IMR-90 (cell line): ENCODE data around the gene LETM1. TPM values are rescaled to one million over a fixed set of nuclear protein-coding genes. Genes with fewer than 3 reads are reported as not detected.

Experiments
- ATAC-seq: fragments of 200-7000 bp; cut with Tn5 transposase; 2 replicates; pipeline ENCODE4 v1.9.1; 2020; ENCODE audit warnings: low read depth, mild to moderate bottlenecking, moderate library complexity
- BruUV-seq: library from RNA; stranded (reverse); fragments of 400-500 nt; replicated peaks from 2 replicates; lab custom pipeline; 2021; lab: Mats Ljungman, UMichigan
- CTCF ChIA-PET: fragments of 300-600 bp; formaldehyde crosslinking; extraction: SDS; loops from one replicate; lab custom pipeline; 2021; ENCODE audit warnings: antibody characterized with exemption; lab: Yijun Ruan, JAX
- POLR2A ChIA-PET: fragments of 300-600 bp; sonication (Branson Sonifier 250); formaldehyde crosslinking; loops from one replicate; lab custom pipeline; 2022; ENCODE audit warnings: antibody characterized with exemption; ENCODE audit not compliant: unreplicated experiment; lab: Charles Lee
- DNase-seq: peaks from one replicate; pipeline ENCODE4 v3.0.0; 2013
- H2AFZ ChIP-seq: replicated peaks from 2 replicates; pipeline ENCODE3; 2013; ENCODE audit warnings: low read length, mild to moderate bottlenecking; ENCODE audit not compliant: poor library complexity
- H2AK5ac ChIP-seq: 2 replicates; pipeline ENCODE4 v1.6.1; 2013; ENCODE audit warnings: low read depth, low read length, inconsistent platforms
- H2AK9ac ChIP-seq: replicated peaks from 2 replicates; pipeline ENCODE3; 2013; ENCODE audit warnings: mild to moderate bottlenecking, low read depth, low read length, moderate library complexity; ENCODE audit not compliant: poor library complexity
- H2BK120ac ChIP-seq: 2 replicates; pipeline ENCODE4 v1.6.1; 2013; ENCODE audit warnings: low read depth, low read length, inconsistent platforms
- H2BK15ac ChIP-seq: 3 replicates; pipeline ENCODE4 v1.6.1; 2013; ENCODE audit warnings: low read depth, low read length, inconsistent platforms
- H2BK20ac ChIP-seq: 2 replicates; pipeline ENCODE4 v1.6.1; 2013; ENCODE audit warnings: low read depth, mild to moderate bottlenecking, inconsistent platforms, low read length, moderate library complexity
- H2BK5ac ChIP-seq: 2 replicates; pipeline ENCODE4 v1.6.1; 2013; ENCODE audit warnings: mild to moderate bottlenecking, low read depth, low read length, inconsistent platforms; ENCODE audit not compliant: poor library complexity, severe bottlenecking
- H3K14ac ChIP-seq: replicated peaks from 2 replicates; pipeline ENCODE4 v1.6.1; 2013; ENCODE audit warnings: low read depth, low read length, inconsistent platforms
- H3K18ac ChIP-seq: 2 replicates; pipeline ENCODE4 v1.6.1; 2013; ENCODE audit warnings: low read depth, low read length, control low read depth
- H3K23ac ChIP-seq: 2 replicates; pipeline ENCODE4 v1.6.1; 2013; ENCODE audit warnings: low read depth, low read length, inconsistent platforms
- H3K27ac ChIP-seq: 2 replicates; pipeline ENCODE4 v1.5.1; 2013; ENCODE audit warnings: mild to moderate bottlenecking, control low read depth, low read length; ENCODE audit not compliant: insufficient read depth
- H3K27me3 ChIP-seq: 2 replicates; pipeline ENCODE4 v1.6.1; 2013; ENCODE audit warnings: low read length; ENCODE audit not compliant: control insufficient read depth, insufficient read depth
- H3K36me3 ChIP-seq: 2 replicates; pipeline ENCODE4 v1.6.1; 2013; ENCODE audit warnings: low read length, mixed read lengths; ENCODE audit not compliant: control insufficient read depth, insufficient read depth
- H3K4ac ChIP-seq: 2 replicates; pipeline ENCODE4 v1.6.1; 2013; ENCODE audit warnings: low read depth, low read length, inconsistent platforms
- H3K4me1 ChIP-seq: 2 replicates; pipeline ENCODE4 v1.6.1; 2013; ENCODE audit warnings: low read length, mixed read lengths; ENCODE audit not compliant: control insufficient read depth, insufficient read depth
- H3K4me2 ChIP-seq: 2 replicates; pipeline ENCODE4 v1.6.1; 2013; ENCODE audit warnings: low read depth, mild to moderate bottlenecking, control low read depth, low read length, moderate library complexity
- H3K4me3 ChIP-seq: 2 replicates; pipeline ENCODE4 v1.5.1; 2013; ENCODE audit warnings: low read depth, mild to moderate bottlenecking, control low read depth, low read length, moderate library complexity; ENCODE audit not compliant: insufficient read depth
- H3K56ac ChIP-seq: 2 replicates; pipeline ENCODE4 v1.6.1; 2013; ENCODE audit warnings: low read length, inconsistent platforms; ENCODE audit not compliant: insufficient read depth; ENCODE audit errors: extremely low read depth
- H3K79me1 ChIP-seq, 2 experiments: 2 replicates each; pipeline ENCODE4 v1.6.1; 2013; ENCODE audit warnings: low read length in 2 of 2, inconsistent platforms in 1 of 2, low read depth in 1 of 2
- H3K9ac ChIP-seq: 2 replicates; pipeline ENCODE4 v1.6.1; 2013; ENCODE audit warnings: low read depth, low read length, control low read depth
- H3K9me1 ChIP-seq: 2 replicates; pipeline ENCODE4 v1.6.1; 2013; ENCODE audit warnings: low read length, inconsistent platforms; ENCODE audit not compliant: insufficient read depth
- H3K9me3 ChIP-seq: 2 replicates; pipeline ENCODE4 v1.6.1; 2013; ENCODE audit warnings: low read length; ENCODE audit not compliant: control insufficient read depth, insufficient read depth
- H4K20me1 ChIP-seq: 2 replicates; pipeline ENCODE4 v1.6.1; 2013; ENCODE audit warnings: low read length, inconsistent platforms; ENCODE audit not compliant: insufficient read depth
- H4K5ac ChIP-seq: 2 replicates; pipeline ENCODE4 v1.6.1; 2013; ENCODE audit warnings: mild to moderate bottlenecking, low read depth, low read length, control low read depth
- H4K8ac ChIP-seq, 2 experiments: 2 replicates each; pipeline ENCODE4 v1.6.1; 2013; ENCODE audit warnings: low read depth in 2 of 2, low read length in 2 of 2, control low read depth in 1 of 2, inconsistent platforms in 1 of 2
- H4K91ac ChIP-seq: 2 replicates; pipeline ENCODE4 v1.6.1; 2013; ENCODE audit warnings: low read depth, low read length, inconsistent platforms; ENCODE audit not compliant: insufficient read depth
- FOS ChIP-seq: fragments of 150-350 bp; IDR thresholded peaks from 2 replicates; pipeline ENCODE4 v1.6.1; 2016; ENCODE audit warnings: low read depth, low read length
- RCOR1 ChIP-seq: IDR thresholded peaks from 2 replicates; pipeline ENCODE4 v1.6.1; 2012; ENCODE audit warnings: mild to moderate bottlenecking, low read length, improper control_type of control experiment; ENCODE audit not compliant: insufficient replicate concordance
- WGBS, 2 experiments: methylation state at CpG; one replicate each; pipeline versions ENCODE4 v1.1.5 to v1.1.7; 2013; ENCODE audit warnings: missing lambda C conversion rate in 2 of 2; ENCODE audit not compliant: insufficient read length in 1 of 2; ENCODE audit errors: extremely low coverage in 2 of 2; 5-methylcytosine and 5-hydroxymethylcytosine counted together
- dilution Hi-C: fragments of 300-500 bp; cut with HindIII; formaldehyde crosslinking; loops from one replicate; pipeline ENCODE4 v1.14.3; 2018; ENCODE audit warnings: low sequenced_read_pairs; ENCODE audit not compliant: unreplicated experiment
- in situ Hi-C: fragments of 300-500 bp; cut with MboI; formaldehyde crosslinking; loops from 3 replicates; pipeline ENCODE4 v1.14.3; 2019; ENCODE audit warnings: low sequenced_read_pairs, inconsistent platforms, mixed read lengths
- intact Hi-C: fragments of 100-400 bp; cut with micrococcal nuclease; formaldehyde crosslinking; loops from 2 replicates; pipeline ENCODE4 v1.10.0; 2022
- polyA plus RNA-seq, 3 experiments: library from polyadenylated mRNA; depleted of rRNA; stranded (reverse); fragments of >200 nt; gene quantifications; 2 replicates each; pipeline ENCODE4 v1.2.3, GENCODE V29; 2012; ENCODE audit warnings: low replicate concordance in 1 of 3
- total RNA-seq: library from RNA; depleted of rRNA; stranded (reverse); fragments of >200 nt; gene quantifications from 2 replicates; pipeline ENCODE4 v1.2.3, GENCODE V29; 2012

Gene LETM1
- total and polyA plus RNA-seq, 2 of the 4 experiments (the other 2 are of a cell fraction) = 25.0 to 49.3 TPM

DNA sequence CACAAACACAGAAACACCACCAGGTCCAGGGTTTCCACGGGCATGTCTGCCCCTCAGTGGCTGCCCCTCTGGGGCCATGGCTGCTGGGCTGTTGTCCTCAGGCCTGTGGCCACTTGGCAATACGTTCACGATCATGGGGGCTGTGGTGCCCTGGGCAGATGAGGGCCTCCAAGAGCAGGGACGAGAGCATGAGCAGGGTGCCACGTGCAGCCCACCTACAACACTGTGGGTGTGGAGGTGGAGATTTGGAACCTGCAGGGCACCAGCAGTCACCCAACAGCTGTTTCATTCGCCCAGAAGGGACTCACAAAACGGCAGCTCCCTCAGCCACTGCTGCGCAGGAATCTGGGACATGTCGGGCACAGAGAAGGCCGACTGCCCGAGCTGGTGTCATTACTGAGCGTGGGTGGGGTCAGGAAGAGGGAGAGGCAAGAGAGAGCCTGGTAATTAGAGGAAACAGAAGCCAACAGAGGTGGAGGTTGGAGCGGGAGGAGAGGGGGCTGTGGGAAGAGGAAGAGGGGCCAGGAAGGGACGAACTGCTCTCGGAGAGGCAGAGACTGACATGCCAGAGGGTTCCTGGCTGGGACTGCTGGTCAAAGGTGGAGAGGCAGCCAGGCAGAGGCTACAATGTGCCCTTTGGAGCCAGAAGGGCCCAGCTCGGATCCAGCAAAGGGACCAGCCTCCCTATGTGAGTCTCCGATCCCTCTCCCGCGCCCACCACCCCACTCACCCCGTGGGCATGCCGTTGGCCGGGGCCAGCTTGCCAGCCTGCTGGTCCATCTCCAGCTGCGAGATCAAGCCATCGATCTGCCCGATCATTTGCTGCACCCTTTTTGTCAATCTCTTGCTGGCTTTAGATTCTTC lies 39.7 kb downstream of the LETM1 start:
- WGBS, 2 experiments = 95% methylated on average over 4 of the region's 25 CpGs; no CpG with 5 or more reads in 1 of the 2 experiments
- Histone ChIP-seq H3K9me1 (no peaks in the 10 kb centered on the region), H2BK5ac (no peak overlapping the region), H4K91ac (no peak overlapping the region), H3K36me3 (peaks cover 47% of the 10 kb centered on the region), H3K18ac (no peak overlapping the region), H2BK15ac (no peak overlapping the region), H3K79me1 (no peaks in the 10 kb centered on the region), H3K23ac (no peak overlapping the region), H4K8ac (no peak overlapping the region), H3K27ac (no peak overlapping the region), H3K56ac (no peak overlapping the region), H3K4me1 (no peaks in the 10 kb centered on the region; the same call in 1 of the 2 replicates), H2BK20ac (no peak overlapping the region), H3K4me3 (no peak overlapping the region), H2BK120ac (no peak overlapping the region), H2AK5ac (no peak overlapping the region), H3K4ac (no peak overlapping the region), H3K14ac (no peak overlapping the region), H3K9ac (no peak overlapping the region), H2AFZ (no peak overlapping the region), H2AK9ac (no peak overlapping the region), H4K5ac (no peak overlapping the region), H4K20me1 (peaks cover under 1% of the 10 kb centered on the region), H3K9me3 (no peaks in the 10 kb centered on the region), H3K27me3 (no peaks in the 10 kb centered on the region), H3K4me2 (no peak overlapping the region)
- ATAC-seq (no peak), DNase-seq (no peak)
- intact Hi-C loops (no loop called here), in situ Hi-C loops (no loop called here), dilution Hi-C loops (no loop called here)
- ChIA-PET CTCF (no interaction called here), POLR2A (no interaction called here)
- TF ChIP-seq RCOR1 (no peak), FOS (no peak)
- no TSS peak for BruUV-seq
